Activated CD8-positive, alpha-beta memory T cell treated with anti-CD3 and anti-CD28 coated beads, Interleukin-2, amount 10 ng/mL, durations not matched to agents 7 days and 5 days (primary cell): Measurements from ENCODE around the gene ATXN1. TPM values are rescaled to one million over a fixed set of nuclear protein-coding genes. Genes with fewer than 3 reads are reported as not detected.

Source experiments
- ATAC-seq: fragments of 150-1000 bp; cut with Tn5 transposase; one replicate; pipeline ENCODE4 v1.10.0; 2021; ENCODE audit warnings: moderate library complexity
- CTCF ChIA-PET: fragments of 350-600 bp; sonication (Branson Sonifier 250); formaldehyde crosslinking; loops from one replicate; lab custom pipeline; 2021; ENCODE audit warnings: antibody characterized with exemption; lab: Charles Lee
- DNase-seq: peaks from one replicate; pipeline ENCODE4 v3.0.0-alpha.2; 2020
- H3K27ac Mint-ChIP-seq: one replicate; pipeline ENCODE4 v1.8.0; 2021; ENCODE audit warnings: mild to moderate bottlenecking, mixed read lengths
- H3K27me3 Mint-ChIP-seq: one replicate; pipeline ENCODE4 v1.8.0; 2021; ENCODE audit warnings: mixed read lengths
- H3K36me3 Mint-ChIP-seq: one replicate; pipeline ENCODE4 v1.8.0; 2021; ENCODE audit warnings: mild to moderate bottlenecking, mixed read lengths
- H3K4me1 Mint-ChIP-seq: one replicate; pipeline ENCODE4 v1.8.0; 2021; ENCODE audit warnings: mixed read lengths
- H3K4me3 Mint-ChIP-seq: one replicate; pipeline ENCODE4 v1.8.0; 2021; ENCODE audit warnings: mild to moderate bottlenecking, moderate library complexity, mixed read lengths
- H3K9me3 Mint-ChIP-seq: one replicate; pipeline ENCODE4 v1.8.0; 2022; ENCODE audit warnings: low read depth, mixed read lengths
- total RNA-seq, 2 experiments: library from RNA; stranded (reverse); gene quantifications; one replicate each; pipeline ENCODE4 v1.2.3, GENCODE V29; 2021

Gene ATXN1
- total RNA-seq, 2 experiments from 2014 or later: 84.6 to 117 TPM

DNA sequence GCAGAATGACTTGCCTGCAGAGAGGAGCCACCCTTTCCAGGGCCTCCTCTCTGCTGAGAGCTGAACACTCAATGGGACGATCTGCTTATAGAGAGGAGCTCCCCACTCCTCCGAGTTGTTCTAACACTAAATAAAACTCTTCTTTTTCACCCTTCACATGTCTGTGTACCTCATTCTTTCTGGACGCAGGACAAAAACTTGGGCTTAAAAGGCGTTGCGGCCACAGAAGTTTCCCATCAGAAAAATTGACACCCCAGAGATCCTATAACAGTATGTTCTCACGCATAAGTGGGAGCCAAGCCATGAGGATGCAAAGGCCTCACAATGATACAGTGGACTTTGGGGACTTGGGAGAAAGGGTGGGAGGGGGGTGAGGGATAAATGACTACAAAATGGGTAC lies 401.7 kb downstream of the ATXN1 start:
- DNase-seq (no peak), ATAC-seq (no peak)
- H3K36me3 Mint-ChIP-seq: peaks cover 2% of the 10 kb centered on the region
- peaks cover 2% of the 10 kb centered on the region for H3K4me1 Mint-ChIP-seq
- no peak overlapping the region for H3K27ac Mint-ChIP-seq
- H3K9me3 Mint-ChIP-seq: no peaks in the 10 kb centered on the region
- H3K4me3 Mint-ChIP-seq: no peak overlapping the region
- CTCF ChIA-PET: no interaction called here
- no peaks in the 10 kb centered on the region for H3K27me3 Mint-ChIP-seq

DNA sequence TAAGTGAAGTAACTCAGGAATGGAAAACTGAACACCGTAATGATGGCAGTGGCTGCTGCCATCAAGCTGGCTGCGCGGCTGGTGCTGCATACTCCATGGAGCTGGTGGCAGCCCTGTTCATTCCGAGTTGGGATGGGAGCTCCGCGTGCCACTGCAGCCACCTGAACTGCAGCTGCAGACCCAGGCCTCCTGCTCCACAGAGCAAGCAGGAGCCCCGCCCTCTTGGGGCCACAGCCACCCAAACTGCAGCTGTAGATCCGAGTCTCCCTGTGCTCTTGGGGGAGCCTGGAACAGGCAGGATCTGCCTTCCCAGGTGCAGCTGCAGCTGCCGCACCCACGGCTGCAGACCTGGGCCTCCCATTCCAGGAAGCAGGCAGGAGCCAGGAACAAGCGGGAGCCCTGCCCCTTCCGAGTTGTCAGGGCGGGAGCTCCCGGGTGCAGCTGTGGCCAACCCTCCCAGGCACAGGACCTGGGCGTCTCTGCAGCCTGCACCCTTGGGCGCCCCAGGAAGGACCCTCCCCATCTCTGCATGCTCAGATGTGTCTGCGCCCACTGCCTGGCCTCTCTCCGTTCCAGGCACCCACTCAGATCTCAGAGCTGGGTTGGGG lies 402.6 kb downstream of the ATXN1 start:
- ATAC-seq (no peak), DNase-seq (no peak)
- Mint-ChIP-seq H3K4me1 (peaks cover 2% of the 10 kb centered on the region), H3K36me3 (peaks cover 2% of the 10 kb centered on the region), H3K4me3 (no peak overlapping the region), H3K27me3 (no peaks in the 10 kb centered on the region), H3K9me3 (no peaks in the 10 kb centered on the region), H3K27ac (no peak overlapping the region)
- CTCF ChIA-PET: no interaction called here

DNA sequence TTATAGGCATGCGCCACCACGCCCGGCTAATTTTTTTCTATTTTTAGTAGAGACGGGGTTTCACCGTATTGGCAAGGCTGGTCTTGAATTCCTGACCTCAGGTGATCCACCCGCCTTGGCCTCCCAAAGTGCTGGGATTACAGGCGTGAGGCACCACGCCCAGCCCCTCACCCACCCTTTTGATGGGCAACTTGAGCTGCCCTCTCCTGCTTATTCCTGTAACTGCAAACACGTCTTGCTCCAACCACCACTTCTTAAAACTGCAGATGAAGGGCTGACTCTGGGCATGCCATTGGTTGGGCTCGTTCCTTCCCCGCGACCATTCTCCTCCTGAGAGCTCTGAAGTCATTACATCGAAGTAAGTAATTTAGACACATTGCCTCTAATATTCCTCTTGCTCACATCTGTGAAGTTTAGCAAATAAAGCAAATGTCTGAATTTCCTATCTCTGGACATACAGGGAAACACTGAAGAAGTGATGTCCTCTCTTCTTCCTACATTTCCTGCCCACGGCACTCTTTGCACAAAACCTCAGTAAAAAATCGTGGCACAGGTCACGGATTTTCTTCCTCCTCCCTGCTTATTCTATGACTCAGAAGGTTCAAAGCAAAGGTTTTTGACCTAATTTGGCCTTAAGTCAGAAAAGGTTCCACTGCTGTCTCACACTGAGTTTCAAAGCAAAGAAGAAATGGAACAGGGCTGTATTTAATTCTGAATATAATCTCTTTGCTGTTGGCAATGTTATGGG lies 405.4 kb downstream of the ATXN1 start:
- CTCF ChIA-PET: interaction anchor here (0.8 to 0.9 kb wide), 2 partner anchors 21 to 28 kb away, joined by 3 read pairs; no protein-coding TSS in a partner anchor
- no peak overlapping the region for H3K27ac Mint-ChIP-seq
- H3K36me3 Mint-ChIP-seq: peaks cover 2% of the 10 kb centered on the region
- H3K4me1 Mint-ChIP-seq: peaks cover 2% of the 10 kb centered on the region
- no peak overlapping the region for H3K4me3 Mint-ChIP-seq
- no peak for DNase-seq
- H3K9me3 Mint-ChIP-seq: no peaks in the 10 kb centered on the region
- H3K27me3 Mint-ChIP-seq: no peaks in the 10 kb centered on the region
- ATAC-seq: no peak

DNA sequence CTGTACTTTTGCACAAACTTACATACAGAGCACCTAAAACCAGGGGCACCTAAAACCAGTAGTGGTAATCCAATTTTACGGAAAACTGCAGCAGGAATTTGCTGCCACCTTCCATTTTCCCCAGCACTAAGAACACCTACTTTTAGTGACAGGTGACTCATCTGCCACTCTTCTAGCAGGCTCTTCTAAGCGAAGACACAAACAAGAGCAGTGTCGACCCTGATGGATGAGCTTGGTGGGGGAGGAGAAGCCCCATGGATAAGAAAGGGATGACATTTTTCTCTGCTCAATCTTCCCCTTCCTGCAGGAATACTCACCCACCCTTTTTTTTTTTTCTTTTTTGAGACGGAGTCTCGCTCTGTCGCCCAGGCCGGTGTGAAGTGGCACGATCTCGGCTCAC lies 406.0 kb downstream of the ATXN1 start:
- CTCF ChIA-PET: interaction anchor here (0.8 to 0.9 kb wide), 2 partner anchors 21 to 29 kb away, joined by 3 read pairs; no protein-coding TSS in a partner anchor
- Mint-ChIP-seq H3K4me3 (no peak overlapping the region), H3K36me3 (peaks cover 2% of the 10 kb centered on the region), H3K27me3 (no peaks in the 10 kb centered on the region), H3K27ac (no peak overlapping the region), H3K9me3 (no peaks in the 10 kb centered on the region), H3K4me1 (peaks cover 2% of the 10 kb centered on the region)
- ATAC-seq (no peak), DNase-seq (no peak)

DNA sequence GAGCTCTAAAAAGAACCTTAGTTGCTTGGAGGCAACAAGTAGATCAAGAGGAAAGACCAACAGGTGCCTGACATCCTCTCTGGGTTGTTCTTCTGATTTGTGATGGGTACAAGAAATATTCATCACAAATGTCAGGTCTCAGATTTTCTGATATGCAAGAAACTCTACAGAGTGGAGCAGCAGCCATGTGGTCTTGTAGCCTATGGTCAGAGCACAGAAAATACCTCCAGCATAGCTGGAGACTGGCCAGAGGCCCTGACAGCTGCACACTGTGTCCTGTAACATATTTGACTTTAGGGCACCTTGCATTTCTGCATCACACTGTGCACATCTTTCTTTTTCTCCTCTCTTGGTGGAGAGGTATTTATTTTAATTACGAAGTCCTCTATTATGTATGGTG lies 406.6 kb downstream of the ATXN1 start:
- Mint-ChIP-seq H3K36me3 (peaks cover 2% of the 10 kb centered on the region), H3K4me1 (peaks cover 2% of the 10 kb centered on the region), H3K4me3 (no peak overlapping the region), H3K9me3 (no peaks in the 10 kb centered on the region), H3K27me3 (no peaks in the 10 kb centered on the region), H3K27ac (no peak overlapping the region)
- CTCF ChIA-PET: interaction anchor here (0.7 to 0.8 kb wide), 2 partner anchors 22 to 55 kb away, joined by 3 read pairs; no protein-coding TSS in a partner anchor
- DNase-seq: no peak
- no peak for ATAC-seq

DNA sequence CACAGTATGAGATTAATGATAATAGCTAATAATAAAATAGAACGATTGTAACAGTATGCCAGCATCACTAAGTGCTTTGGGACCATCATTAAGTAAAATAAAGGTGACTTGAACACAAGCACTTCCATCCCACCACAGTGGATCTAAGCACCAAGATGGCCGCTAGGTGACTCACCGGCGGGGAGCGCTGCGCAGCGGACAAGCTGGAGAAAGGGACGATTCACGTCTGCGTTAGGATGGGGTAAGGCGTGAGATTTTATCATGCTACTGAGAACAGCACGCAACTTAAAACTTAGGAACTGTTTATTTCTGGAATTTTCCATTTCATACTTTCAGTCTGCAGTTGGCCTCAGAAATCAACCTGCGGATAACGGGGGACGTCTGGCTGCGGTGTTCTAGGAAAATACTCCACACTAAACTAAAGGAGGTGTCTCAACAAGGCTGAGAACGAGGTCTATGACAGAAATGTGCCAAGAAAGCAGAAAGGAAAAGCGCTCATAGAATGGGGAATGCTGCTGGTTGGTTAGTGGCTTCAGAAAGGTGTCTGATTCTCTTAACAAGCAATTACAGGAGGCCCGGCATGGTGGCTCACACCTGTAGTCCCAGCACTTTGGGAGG lies 408.3 kb downstream of the ATXN1 start:
- H3K4me1 Mint-ChIP-seq: peaks cover 2% of the 10 kb centered on the region
- ATAC-seq (no peak), DNase-seq (no peak)
- H3K9me3 Mint-ChIP-seq: no peaks in the 10 kb centered on the region
- no peaks in the 10 kb centered on the region for H3K27me3 Mint-ChIP-seq
- H3K36me3 Mint-ChIP-seq: peaks cover 2% of the 10 kb centered on the region
- no peak overlapping the region for H3K4me3 Mint-ChIP-seq
- no peak overlapping the region for H3K27ac Mint-ChIP-seq
- CTCF ChIA-PET: interaction anchor here (1.1 kb wide), 1 partner anchor 25 kb away, joined by 3 read pairs; no protein-coding TSS in a partner anchor

DNA sequence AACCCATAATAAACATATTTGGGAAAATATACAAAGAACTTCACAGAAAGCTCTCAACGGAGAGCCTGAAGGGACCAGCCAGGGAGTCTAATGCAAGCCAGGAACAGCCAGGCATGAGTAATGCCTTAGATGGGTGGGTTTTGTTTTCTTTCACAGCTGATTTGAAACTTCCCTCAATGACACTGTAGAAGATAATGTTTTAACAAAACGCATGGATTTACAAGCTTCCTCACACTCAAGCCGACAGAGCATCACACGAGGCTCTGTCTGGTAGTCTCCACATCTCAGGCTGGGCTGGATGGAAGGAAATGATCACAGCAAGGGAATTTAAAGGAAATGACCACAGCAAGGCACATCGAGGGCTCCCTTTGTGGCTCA lies 409.0 kb downstream of the ATXN1 start:
- no peak overlapping the region for H3K27ac Mint-ChIP-seq
- ATAC-seq (no peak), DNase-seq (no peak)
- CTCF ChIA-PET: interaction anchor here (1.1 kb wide), 1 partner anchor 26 kb away, joined by 3 read pairs; no protein-coding TSS in a partner anchor
- no peak overlapping the region for H3K4me3 Mint-ChIP-seq
- H3K4me1 Mint-ChIP-seq: peaks cover 2% of the 10 kb centered on the region
- H3K9me3 Mint-ChIP-seq: no peaks in the 10 kb centered on the region
- no peaks in the 10 kb centered on the region for H3K27me3 Mint-ChIP-seq
- H3K36me3 Mint-ChIP-seq: peaks cover 2% of the 10 kb centered on the region

DNA sequence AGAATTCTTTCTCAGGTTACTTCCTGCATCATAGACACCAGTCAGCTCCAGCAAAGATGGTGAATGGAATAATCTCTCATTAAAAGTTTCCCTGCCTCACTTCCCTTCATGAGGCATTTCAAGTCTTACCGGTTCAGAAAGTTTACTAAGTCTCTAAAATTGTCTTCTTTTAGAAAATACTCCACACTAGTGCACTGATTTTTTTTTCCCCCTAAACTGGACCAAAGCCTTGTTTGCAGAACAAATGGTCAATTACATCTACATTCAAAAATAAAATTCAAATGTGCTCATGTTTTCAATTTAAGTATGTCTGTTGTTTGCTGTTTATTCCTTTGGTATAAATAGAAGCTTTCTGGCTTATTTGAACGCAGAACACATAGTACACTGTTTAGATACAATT lies 411.7 kb downstream of the ATXN1 start:
- ATAC-seq (no peak), DNase-seq (no peak)
- Mint-ChIP-seq H3K4me3 (no peak overlapping the region), H3K4me1 (no peaks in the 10 kb centered on the region), H3K9me3 (no peaks in the 10 kb centered on the region), H3K36me3 (no peaks in the 10 kb centered on the region), H3K27me3 (no peaks in the 10 kb centered on the region), H3K27ac (no peak overlapping the region)
- CTCF ChIA-PET: no interaction called here

DNA sequence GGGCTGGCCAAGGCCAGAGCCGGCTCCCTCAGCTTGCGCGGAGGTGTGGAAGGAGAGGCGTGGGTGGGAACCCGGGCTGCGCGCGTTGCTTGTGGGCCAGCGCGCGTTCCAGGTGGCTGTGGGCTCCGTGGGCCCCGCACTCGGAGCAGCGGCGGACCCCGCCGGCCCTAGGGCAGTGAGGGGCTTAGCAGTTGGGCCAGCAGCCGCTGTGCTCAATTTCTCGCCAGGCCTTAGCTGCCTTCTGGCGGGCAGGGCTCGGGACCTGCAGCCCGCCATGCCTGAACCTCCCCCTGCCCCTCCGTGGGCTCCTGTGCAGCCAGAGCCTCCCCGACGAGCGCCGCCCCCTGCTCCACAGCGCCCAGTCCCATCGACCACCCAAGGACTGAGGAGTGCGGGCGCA lies 414.4 kb downstream of the ATXN1 start:
- no peak overlapping the region for H3K27ac Mint-ChIP-seq
- H3K9me3 Mint-ChIP-seq: no peaks in the 10 kb centered on the region
- peaks cover 5% of the 10 kb centered on the region for H3K36me3 Mint-ChIP-seq
- ATAC-seq (no peak), DNase-seq (no peak)
- H3K4me3 Mint-ChIP-seq: no peak overlapping the region
- no peaks in the 10 kb centered on the region for H3K4me1 Mint-ChIP-seq
- CTCF ChIA-PET: no interaction called here
- H3K27me3 Mint-ChIP-seq: no peaks in the 10 kb centered on the region

DNA sequence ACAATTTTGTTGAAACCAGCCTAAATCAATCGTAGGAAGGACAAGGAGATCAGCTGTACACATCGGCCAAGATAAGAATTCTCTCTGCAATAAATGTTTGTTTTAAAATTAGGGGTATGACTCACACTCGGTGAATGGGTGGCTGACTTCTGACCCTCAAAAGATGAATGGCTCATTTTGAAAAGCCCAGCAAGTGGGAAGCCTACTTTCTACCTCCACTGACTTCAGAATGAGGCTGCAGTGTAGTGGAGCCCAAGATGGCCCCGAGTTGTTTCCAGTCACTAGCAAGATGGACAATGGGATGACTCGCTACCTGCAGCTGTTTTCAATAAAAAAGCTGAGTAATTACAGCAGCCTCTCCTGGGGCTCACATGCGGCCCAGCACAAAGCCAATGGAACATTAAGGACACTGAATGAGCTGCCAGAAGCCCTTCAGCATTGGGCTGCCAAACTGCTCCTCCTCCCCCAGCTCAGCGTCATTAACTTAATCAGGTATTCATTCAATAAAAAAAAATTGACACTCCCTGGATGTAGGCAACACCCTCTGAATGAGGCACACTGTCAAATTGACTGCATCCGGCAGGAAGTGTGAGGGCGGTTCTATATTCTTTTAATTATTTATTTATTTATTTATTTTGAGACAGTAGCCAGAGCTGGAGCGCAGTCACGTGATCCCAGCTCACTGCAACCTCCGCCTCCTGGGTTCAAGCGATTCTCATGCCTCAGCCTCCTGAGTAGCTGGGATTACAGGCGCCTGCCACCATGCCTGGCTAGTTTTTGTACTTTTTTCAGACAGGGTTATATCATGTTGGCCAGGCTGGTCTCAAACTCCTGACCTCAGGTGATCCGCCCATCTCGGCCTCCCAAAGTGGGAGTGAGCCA lies 415.6 kb downstream of the ATXN1 start:
- Mint-ChIP-seq H3K27me3 (no peaks in the 10 kb centered on the region), H3K4me1 (no peaks in the 10 kb centered on the region), H3K36me3 (peaks cover 5% of the 10 kb centered on the region), H3K4me3 (no peak overlapping the region), H3K27ac (no peak overlapping the region), H3K9me3 (no peaks in the 10 kb centered on the region)
- CTCF ChIA-PET: interaction anchor here (1.7 kb wide), 1 partner anchor 14 kb away, joined by 5 read pairs; no protein-coding TSS in a partner anchor
- ATAC-seq (no peak), DNase-seq (no peak)

DNA sequence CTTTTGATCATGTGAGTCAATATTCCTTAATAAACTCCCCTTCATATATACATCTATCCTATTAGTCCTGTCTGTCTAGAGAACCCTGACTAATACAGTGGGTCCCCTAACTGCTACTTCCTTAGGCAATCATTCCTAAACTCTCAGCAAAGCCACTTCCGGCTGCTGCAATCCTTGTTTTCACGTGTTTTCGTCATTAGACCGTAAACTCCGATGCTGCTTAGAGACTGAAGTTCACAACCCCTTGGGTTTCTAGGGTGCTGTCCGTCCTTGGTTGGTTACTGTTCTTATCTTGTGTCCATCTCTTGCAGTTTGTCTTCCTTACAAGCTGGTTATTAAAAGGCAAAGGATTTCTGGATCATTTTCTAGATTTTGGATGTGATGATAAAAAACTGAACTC lies 416.5 kb downstream of the ATXN1 start:
- H3K27me3 Mint-ChIP-seq: no peaks in the 10 kb centered on the region
- H3K4me1 Mint-ChIP-seq: no peaks in the 10 kb centered on the region
- CTCF ChIA-PET: interaction anchor here (1.7 kb wide), 1 partner anchor 13 kb away, joined by 5 read pairs; no protein-coding TSS in a partner anchor
- no peak overlapping the region for H3K27ac Mint-ChIP-seq
- no peak overlapping the region for H3K4me3 Mint-ChIP-seq
- peaks cover 5% of the 10 kb centered on the region for H3K36me3 Mint-ChIP-seq
- no peaks in the 10 kb centered on the region for H3K9me3 Mint-ChIP-seq
- DNase-seq: no peak
- no peak for ATAC-seq

DNA sequence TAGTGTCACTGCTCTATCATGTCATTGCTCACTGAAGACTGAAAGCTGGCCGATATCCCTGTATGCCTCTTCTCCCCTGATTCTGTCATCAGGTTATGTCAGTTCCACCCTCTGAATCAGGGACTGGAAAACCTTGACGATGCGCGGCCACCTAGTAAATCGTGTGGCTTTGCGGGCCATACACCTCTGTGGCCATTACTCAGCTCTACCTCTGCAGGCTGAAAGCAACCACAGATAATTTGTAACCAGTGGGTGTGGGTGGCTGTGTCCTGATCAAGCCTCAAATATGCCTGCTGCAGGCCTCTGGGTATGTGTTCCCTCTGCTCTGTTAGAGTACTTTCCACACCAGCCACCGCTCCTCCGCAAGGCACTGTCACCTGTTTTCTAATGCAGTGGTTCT lies 417.7 kb downstream of the ATXN1 start:
- H3K9me3 Mint-ChIP-seq: no peaks in the 10 kb centered on the region
- H3K27me3 Mint-ChIP-seq: no peaks in the 10 kb centered on the region
- ATAC-seq (no peak), DNase-seq (no peak)
- CTCF ChIA-PET: interaction anchor here (1.0 kb wide), 1 partner anchor 10 kb away, joined by 3 read pairs; no protein-coding TSS in a partner anchor
- no peak overlapping the region for H3K4me3 Mint-ChIP-seq
- peaks cover 5% of the 10 kb centered on the region for H3K36me3 Mint-ChIP-seq
- no peaks in the 10 kb centered on the region for H3K4me1 Mint-ChIP-seq
- no peak overlapping the region for H3K27ac Mint-ChIP-seq

DNA sequence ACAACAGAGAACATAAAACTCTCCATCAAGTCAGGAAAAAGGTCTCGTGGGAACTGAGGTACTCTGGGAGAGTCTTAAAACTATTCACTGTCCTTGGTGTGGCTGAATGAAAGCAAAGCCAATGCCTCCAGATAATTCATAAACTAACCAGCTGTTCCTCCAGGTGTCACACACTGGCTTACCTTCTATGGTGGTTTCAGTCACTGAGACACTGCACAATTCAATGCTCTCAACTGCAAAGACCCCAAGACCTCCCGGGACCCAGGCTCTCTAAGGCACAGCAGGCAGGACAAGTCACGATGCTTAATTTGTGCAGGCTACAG lies 422.0 kb downstream of the ATXN1 start:
- CTCF ChIA-PET: interaction anchor here (1.8 kb wide), 1 partner anchor 64 kb away, joined by 4 read pairs; no protein-coding TSS in a partner anchor
- ATAC-seq (no peak), DNase-seq (no peak)
- Mint-ChIP-seq H3K4me3 (no peak overlapping the region), H3K27ac (no peak overlapping the region), H3K36me3 (peaks cover 5% of the 10 kb centered on the region), H3K4me1 (peaks cover 5% of the 10 kb centered on the region), H3K27me3 (no peaks in the 10 kb centered on the region), H3K9me3 (no peaks in the 10 kb centered on the region)
